ENCODE results near the gene KRT82.

KRT82 gene

DNA sequence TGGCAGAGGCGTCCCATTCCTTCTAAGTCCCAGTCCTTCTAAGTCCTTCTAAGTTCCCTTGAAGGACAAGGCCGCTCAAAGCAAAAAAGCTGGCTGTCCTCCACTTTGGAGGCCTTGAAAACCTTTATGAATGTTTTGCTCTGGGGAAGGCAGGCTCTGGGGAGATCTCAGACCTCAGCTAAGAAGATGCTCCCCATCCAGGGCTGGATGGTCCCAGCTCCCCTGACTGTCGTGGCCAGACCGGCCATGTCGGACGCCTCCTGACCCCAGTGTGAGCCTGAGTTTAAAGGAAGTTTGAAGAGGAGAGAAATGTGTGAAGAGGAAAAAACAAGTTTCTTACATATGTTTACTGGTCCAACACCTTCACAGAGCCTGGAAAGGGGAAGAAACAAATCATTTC is 26.6 kb downstream of the KRT82 start:
- DNase-seq: no peak

DNA sequence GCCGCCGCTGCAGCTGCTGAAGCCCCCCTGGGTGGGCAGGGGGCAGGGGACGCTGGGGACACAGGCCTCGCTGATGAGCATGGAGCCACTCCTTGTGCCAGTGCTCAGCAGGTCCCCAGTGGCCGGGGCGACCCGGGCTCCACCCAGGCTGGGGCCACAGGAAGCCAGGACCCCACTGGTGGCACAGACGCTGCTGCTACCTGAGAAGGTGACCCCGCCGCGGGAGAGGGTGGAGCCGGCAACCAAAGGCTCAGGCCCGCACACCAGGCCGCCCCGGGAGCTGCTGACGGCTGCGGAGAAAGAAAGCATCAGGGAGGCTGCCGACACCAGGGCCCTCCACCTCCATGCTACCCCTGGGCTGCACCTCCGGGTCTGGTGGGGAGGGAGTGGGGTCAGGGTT is 28.0 kb downstream of the KRT82 start:
- DNase-seq: no peak

GRCh38 chr12:52377266-52377665 is 28.9 kb downstream of the KRT82 start:
- DNase-seq: no peak

GRCh38 chr12:52372216-52373154 is 33.6 kb downstream of the KRT82 start:
- DNase-seq: peak; percentile 64

- DNase-seq: no peak
Observed at GRCh38 chr12:52371716-52372115, 34.4 kb downstream of the KRT82 start.

- no peak for DNase-seq
Observed at GRCh38 chr12:52370926-52371608, 35.1 kb downstream of the KRT82 start.

GRCh38 chr12:52369809-52370208 is 36.3 kb downstream of the KRT82 start:
- no peak for DNase-seq

GRCh38 chr12:52369211-52369610 is 36.9 kb downstream of the KRT82 start:
- no peak for DNase-seq

DNA sequence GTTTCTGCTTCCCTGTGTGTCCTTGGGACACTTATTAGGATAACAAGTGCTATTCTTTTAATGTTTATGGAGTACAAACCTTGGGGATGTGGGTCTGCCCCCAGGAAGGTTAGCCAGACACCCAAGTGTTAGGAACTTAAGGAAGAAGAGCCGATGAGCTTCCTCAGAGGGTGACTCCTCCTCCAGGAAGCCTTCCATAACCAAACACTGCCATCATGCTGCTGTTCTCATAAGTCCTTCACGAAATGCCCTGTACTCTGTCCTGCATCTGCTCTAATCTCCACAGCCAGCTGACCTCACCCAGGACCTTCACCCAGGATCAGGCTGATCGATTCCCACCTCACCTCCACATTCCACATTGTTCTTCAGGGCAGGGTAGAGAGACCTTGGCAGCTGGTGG is 37.6 kb downstream of the KRT82 start:
- DNase-seq: no peak

DNA sequence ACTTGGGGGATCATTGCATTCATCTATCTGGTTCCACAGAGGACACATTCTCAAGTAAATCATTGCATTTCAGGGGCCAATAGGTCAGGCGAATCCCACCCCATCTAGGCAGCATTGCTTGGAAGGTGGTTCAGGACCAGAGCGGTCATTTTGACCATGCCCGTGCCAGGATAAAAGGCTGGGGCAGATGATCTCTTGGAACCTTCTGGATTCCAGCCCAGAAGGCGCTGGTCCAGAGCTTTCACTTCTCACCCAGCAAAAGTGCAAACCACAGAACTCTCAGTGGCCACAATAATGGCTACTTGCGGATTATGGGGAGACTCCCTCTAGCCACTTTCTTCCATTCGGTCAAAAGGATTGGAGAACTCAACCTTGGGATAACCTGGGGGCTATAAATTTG is 38.3 kb downstream of the KRT82 start:
- DNase-seq: no peak

GRCh38 chr12:52366738-52367485 is 39.2 kb downstream of the KRT82 start, which contains the start of gene KRT85:
KRT85 (minus strand) TSS chr12:52367481; CDS start chr12:52367405, 76 bp downstream.
- DNase-seq: no peak

DNA sequence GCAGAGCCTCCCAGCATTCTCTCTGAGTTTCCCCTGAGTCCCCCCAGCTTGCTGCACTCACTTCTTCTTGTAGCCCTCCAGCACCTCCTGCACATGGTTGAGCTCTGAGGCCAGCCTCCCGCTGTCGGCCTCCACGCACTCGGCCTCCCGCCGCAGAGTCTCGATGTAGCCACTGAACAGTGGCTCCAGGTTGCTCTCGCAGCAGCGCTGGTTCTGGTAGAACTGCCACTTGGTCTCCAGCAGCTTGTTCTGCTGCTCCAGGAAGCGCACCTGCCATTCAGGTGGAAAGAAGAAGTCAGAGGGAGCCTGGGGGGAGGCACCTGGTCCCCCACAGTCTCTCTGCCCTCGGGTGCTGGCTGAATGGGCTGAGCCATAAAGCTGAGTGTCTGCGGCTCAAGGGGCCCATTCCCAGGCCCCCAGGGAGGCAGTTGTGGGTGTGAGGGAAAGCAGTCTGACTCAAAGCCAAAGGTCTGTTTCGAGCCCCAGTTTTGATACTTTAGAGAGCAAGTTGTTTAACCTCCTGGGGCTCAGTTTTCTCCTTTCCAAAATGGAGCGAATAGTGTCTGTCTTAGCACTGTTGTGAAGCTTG is 41.1 kb downstream of the KRT82 start:
- DNase-seq: no peak

DNA sequence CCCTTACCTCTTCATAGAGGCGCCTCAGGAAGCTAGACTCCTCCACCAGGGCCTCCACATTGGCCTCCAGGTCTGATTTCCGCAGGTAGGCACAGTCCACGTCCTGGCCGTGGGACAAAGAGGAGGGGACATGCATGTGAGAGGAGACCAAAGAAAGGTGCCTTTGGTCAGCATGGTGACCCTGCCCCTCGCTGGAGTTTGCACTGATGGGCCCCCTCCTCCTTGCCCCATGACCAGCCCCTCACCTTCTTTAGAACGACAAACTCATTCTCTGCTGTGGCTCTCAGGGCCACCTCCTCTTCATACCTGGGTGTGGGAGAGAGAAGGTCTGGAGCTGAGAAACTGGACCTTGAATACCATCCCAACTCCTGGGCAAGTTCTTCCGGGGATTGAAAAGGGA is 42.1 kb downstream of the KRT82 start:
- DNase-seq: no peak

GRCh38 chr12:52363111-52363679 is 42.9 kb downstream of the KRT82 start:
- DNase-seq: no peak

DNA sequence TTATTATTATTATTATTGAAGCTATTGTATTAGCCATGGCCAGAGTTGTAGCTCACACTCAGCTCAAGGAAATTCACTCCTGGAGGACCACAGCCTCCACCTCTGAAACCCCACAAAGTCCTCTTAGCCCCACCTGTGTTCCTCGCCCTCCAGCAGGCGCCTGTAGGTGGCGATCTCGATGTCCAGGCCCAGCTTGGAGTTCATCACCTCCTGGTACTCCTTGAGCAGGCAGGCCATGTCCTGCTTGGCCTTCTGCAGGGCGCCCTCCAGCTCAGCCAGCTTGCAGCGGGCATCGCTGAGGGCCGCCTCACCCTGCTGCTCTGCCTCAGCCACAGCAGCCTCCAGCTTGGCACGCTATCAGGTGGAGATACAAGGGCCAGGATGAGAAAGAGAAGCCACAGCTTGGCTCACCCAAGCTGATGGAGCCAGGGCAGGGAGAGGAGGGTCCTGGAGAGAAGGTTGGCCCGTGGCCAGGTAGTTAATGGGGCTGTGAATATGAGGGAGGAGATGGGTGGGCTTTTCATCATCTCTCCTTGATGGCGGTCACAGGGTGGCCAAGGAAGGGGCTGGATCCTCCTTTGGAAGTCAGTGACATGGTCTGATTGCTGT is 43.9 kb downstream of the KRT82 start:
- no peak for DNase-seq

- no peak for DNase-seq
Observed at GRCh38 chr12:52361553-52361952, 44.6 kb downstream of the KRT82 start.

DNA sequence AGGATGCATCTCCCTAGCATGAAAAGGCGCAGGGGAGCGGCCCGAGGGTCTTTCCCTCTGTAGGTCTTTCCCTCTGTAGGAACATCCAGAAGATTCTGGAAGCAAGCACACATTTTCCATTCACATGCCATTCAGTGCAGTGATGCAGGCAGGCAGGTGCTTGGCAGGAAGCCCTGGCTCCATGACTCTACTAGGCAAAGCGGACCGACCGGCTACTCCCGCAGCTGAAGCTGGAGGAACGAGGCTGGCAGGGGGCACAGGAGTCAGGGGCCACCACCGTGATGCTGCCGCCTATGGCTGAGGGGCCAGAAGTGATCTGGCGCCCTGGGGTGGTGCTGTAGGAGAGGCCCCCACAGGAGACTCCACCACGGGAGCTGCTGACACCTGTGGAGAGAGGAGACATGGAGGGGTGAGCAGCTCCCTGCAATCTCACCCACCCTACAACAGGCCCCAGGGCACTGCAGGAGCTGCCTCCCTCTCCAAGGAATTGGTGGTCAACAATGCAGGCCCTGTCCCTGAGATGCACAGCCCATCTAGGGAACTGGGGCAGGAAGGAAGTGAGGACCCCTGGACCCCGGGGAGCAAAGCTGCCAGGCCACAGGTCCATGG is 45.4 kb downstream of the KRT82 start:
- no peak for DNase-seq

GRCh38 chr12:52360106-52360662 is 46.0 kb downstream of the KRT82 start:
- no peak for DNase-seq

DNA sequence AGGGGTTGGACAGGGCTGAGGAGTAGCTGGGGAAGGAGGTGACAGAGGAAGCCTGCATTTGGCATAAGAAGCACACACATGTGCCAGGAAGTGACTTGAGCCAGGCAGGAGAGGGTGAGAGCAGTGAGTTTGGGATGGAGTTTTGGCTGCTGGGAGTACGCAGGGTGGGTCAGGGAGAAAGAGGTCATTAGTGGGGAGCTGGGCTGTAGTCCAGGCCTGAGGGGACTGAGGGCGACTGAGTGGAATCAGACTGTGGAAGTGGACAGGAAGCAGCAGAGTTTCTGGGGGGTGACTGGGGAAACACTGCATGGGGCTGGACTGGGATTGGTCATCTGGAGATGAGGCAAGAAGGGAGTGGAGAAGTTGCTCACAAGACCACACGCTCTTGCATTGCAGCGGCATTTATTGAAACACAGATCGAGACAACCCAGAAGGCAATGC is 46.5 kb downstream of the KRT82 start:
- DNase-seq: no peak

DNA sequence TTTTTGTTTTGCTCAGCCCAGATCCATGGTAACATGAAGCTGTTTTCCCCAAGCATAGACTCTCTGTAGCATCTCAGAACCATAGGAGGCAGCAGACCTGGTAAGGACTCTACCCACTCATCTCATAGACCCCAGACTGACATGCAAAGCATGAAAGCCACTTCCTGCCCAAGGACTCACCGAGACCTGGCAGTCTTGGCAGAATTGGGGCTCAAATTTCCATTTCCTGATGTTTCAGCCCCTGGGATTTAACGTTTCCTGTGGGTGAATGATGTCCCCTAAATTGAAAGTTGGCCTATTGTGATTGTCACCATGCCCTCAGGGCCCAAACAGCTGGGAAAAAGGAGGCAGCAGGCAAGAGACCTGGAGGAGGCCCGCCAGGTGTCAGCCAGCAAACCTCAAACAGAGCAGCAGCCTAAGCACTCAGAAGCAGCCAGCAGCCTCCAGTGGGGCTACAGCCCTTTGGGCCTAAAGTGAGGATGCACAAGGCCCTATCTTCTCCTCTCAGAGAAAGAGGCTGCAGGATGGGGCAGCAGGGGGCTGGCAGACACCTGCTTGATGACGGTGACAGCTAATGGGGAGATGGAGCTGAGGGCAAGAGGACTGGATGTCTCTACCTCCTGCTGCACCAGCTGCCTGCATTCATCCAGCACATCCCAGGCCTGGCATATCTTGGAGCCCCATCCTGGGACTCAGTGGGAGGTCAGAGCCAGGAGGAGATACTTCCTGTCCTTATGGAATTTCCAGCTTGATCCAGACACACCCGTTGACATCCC is 47.4 kb downstream of the KRT82 start:
- DNase-seq: no peak

Data from NCI-H1105 treated with DMSO at 0.1 percent for 48 hours (cell line).